GM23248 (cell line): Measurements from ENCODE around the gene RAB27B.

Experiments
- EZH2 ChIP-seq: fragments of 200-600 bp; sonication (generic); IDR thresholded peaks from 2 replicates; pipeline ENCODE4 v1.6.1; 2018; ENCODE audit warnings: antibody characterized with exemption, mild to moderate bottlenecking; ENCODE audit not compliant: insufficient read depth, poor library complexity, severe bottlenecking
- EZH2phosphoT487 ChIP-seq: fragments of 200-600 bp; sonication (generic); IDR thresholded peaks from 2 replicates; pipeline ENCODE4 v1.6.1; 2018; ENCODE audit warnings: antibody characterized with exemption, moderate library complexity, mild to moderate bottlenecking, low read depth; ENCODE audit not compliant: insufficient read depth

GRCh38 chr18:54882318-54882717 lies 54.0 kb downstream of the RAB27B start:
- TF ChIP-seq EZH2phosphoT487 (no peak), EZH2 (no peak)
